WI38 (cell line): ENCODE results near the gene TMA7.
"Not testable (repeated sequence)": the region's sequence is repeated elsewhere in the genome, so short reads cannot be mapped to it uniquely, and the experiment has no call there.

Source experiments
- H3K4me3 ChIP-seq: 2 replicates; pipeline ENCODE4 v1.5.1; 2011; ENCODE audit warnings: low read depth, mild to moderate bottlenecking, control low read depth, low read length
- CTCF ChIP-seq: IDR thresholded peaks from 2 replicates; pipeline ENCODE4 v1.5.1; 2012; ENCODE audit warnings: low read depth, mild to moderate bottlenecking, control low read depth, low read length

Gene TMA7

GRCh38 chr3:48400824-48401433 lies 39.1 kb upstream of the TMA7 start:
- H3K4me3 ChIP-seq: no peak overlapping the region
- TF ChIP-seq CTCF: peak; percentile 64

- H3K4me3 ChIP-seq: not testable (repeated sequence)
Measured at GRCh38 chr3:48401434-48401901, 38.6 kb upstream of the TMA7 start.

- H3K4me3 ChIP-seq: no peak overlapping the region
- TF ChIP-seq CTCF: no peak
Measured at GRCh38 chr3:48402281-48402732, 37.8 kb upstream of the TMA7 start.

- TF ChIP-seq CTCF: no peak
- no peak overlapping the region for H3K4me3 ChIP-seq
Measured at GRCh38 chr3:48402907-48403306, 37.1 kb upstream of the TMA7 start.

- TF ChIP-seq CTCF: no peak
- no peak overlapping the region for H3K4me3 ChIP-seq
Measured at GRCh38 chr3:48403533-48404439, 36.3 kb upstream of the TMA7 start.

GRCh38 chr3:48404440-48405342 lies 35.4 kb upstream of the TMA7 start:
- no peak for TF ChIP-seq CTCF
- H3K4me3 ChIP-seq: no peak overlapping the region

- no peak for TF ChIP-seq CTCF
- no peak overlapping the region for H3K4me3 ChIP-seq
Measured at GRCh38 chr3:48405343-48405881, 34.6 kb upstream of the TMA7 start.
